Brain microvascular endothelial cell (primary cell): ENCODE data around the gene DPEP2NB.
A peak's percentile ranks its signal among the peaks of the same experiment; 100 is the strongest.
"Not testable (repeated sequence)": the region's sequence is repeated elsewhere in the genome, so short reads cannot be mapped to it uniquely, and the experiment has no call there.

Source experiments
- DNase-seq: peaks from one replicate; pipeline ENCODE4 v3.0.0-alpha.2; 2020
- H3K27ac ChIP-seq: fragments of 250-450 bp; sonication (Bioruptor Pico); 2 replicates; pipeline ENCODE4 v1.5.1; 2020; ENCODE audit warnings: mild to moderate bottlenecking, moderate library complexity
- H3K27me3 ChIP-seq: fragments of 250-450 bp; sonication (Bioruptor Pico); replicated peaks from 2 replicates; pipeline ENCODE4 v1.5.1; 2020; ENCODE audit warnings: mild to moderate bottlenecking
- H3K36me3 ChIP-seq: fragments of 250-450 bp; sonication (Bioruptor Pico); replicated peaks from 2 replicates; pipeline ENCODE4 v1.5.1; 2020; ENCODE audit warnings: mild to moderate bottlenecking
- H3K4me3 ChIP-seq: 2 replicates; pipeline ENCODE4 v1.5.1; 2011; ENCODE audit warnings: low read depth, mild to moderate bottlenecking, control low read depth, low read length, moderate library complexity
- in situ Hi-C: cut with HindIII; loops from 2 replicates; pipeline ENCODE4 v1.10.0; 2017; ENCODE audit warnings: low sequenced_read_pairs, low pct_ligation_motif_present
- TF ChIP-seq, protein P1 (sequence below): IDR thresholded peaks from 2 replicates; pipeline ENCODE4 v1.5.1; 2011; ENCODE audit warnings: low read depth, mild to moderate bottlenecking, moderate library complexity, low read length, control low read depth, inconsistent platforms; ENCODE audit errors: missing control alignments

DPEP2NB gene

DNA sequence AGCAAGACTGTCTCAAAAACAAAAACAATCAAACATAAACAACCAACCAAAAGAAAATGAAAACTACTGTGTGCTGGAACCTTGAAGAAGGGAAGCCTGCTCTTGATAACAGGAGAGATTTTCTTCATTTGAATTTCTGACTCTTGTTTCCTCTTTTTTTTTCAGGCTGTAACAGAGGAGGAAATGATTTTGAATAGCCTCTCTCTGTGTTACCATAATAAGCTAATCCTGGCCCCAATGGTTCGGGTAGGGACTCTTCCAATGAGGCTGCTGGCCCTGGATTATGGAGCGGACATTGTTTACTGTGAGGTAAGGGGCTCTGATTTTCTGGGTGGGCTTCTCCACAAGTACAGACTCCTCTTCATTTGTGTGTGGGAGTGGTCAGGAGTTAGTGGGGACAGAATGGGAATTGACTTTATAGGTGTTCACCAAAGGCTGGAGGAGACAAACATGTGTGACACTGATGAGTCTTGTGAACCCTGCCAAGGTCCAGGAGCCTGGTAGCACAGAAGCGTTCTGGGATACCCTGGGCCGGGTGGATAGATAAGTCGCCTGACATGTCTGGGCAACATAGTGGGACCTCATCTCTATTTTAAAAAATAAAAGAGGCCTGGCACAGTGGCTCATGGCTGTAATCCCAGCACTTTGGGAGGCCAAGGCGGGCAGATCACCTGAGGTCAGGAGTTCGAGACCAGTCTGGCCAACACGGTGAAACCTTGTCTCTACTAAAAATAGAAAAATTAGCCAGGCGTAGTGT, 22.3 kb upstream of the DPEP2NB start:
- Histone ChIP-seq H3K36me3 (peaks cover 11% of the 10 kb centered on the region), H3K4me3 (no peak overlapping the region), H3K27me3 (no peaks in the 10 kb centered on the region), H3K27ac (no peak overlapping the region)
- no peak for DNase-seq
- TF ChIP-seq, protein P1, sequence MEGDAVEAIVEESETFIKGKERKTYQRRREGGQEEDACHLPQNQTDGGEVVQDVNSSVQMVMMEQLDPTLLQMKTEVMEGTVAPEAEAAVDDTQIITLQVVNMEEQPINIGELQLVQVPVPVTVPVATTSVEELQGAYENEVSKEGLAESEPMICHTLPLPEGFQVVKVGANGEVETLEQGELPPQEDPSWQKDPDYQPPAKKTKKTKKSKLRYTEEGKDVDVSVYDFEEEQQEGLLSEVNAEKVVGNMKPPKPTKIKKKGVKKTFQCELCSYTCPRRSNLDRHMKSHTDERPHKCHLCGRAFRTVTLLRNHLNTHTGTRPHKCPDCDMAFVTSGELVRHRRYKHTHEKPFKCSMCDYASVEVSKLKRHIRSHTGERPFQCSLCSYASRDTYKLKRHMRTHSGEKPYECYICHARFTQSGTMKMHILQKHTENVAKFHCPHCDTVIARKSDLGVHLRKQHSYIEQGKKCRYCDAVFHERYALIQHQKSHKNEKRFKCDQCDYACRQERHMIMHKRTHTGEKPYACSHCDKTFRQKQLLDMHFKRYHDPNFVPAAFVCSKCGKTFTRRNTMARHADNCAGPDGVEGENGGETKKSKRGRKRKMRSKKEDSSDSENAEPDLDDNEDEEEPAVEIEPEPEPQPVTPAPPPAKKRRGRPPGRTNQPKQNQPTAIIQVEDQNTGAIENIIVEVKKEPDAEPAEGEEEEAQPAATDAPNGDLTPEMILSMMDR = no peak
- in situ Hi-C loops = no loop called here

DNA sequence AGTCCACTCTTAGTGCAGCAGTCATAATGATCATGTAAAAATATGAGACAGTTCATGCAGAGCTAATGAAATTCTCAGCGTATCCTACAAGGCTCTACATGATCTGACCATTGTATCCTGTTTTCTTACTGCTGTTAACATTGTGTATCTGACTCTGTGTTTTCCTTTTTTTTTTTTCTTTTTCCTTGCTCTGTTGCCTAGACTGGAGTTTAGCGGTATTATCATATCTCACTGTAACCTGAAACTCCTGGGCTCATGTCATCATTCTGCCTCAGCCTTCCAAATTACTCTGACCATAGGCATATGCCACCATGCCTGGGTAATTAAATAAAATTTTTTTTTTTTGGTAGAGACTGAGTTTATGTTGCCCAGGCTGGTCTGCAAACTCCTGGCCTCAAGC, 19.5 kb upstream of the DPEP2NB start:
- Histone ChIP-seq H3K27me3 (no peaks in the 10 kb centered on the region), H3K27ac (no peak overlapping the region), H3K36me3 (peaks cover 5% of the 10 kb centered on the region), H3K4me3 (no peak overlapping the region)
- in situ Hi-C loops = no loop called here
- TF ChIP-seq, protein P1 = no peak
- DNase-seq = no peak

DNA sequence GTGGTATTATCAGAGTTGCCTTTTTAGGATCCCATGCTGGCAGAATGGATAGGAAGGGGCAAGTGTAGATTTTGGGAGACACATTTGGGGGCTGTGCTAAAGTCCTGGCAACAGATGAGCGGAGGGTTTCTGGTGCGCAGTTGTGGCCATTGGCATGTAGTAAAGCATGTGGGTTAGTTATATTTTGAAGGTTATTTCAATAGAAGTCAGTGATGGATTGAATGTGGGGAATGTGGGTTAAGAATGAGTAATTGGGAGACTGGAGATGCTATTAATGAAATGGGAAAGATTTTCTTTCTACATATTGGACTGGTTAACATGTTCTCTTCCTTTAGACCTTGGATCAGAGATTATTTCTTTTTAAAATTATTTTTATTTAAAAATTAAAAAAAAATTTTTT, 17.4 kb upstream of the DPEP2NB start:
- Histone ChIP-seq H3K36me3 (no peaks in the 10 kb centered on the region), H3K27me3 (no peaks in the 10 kb centered on the region), H3K27ac (no peak overlapping the region), H3K4me3 (no peak overlapping the region)
- DNase-seq = no peak
- in situ Hi-C loops = no loop called here
- TF ChIP-seq, protein P1 = no peak

DNA sequence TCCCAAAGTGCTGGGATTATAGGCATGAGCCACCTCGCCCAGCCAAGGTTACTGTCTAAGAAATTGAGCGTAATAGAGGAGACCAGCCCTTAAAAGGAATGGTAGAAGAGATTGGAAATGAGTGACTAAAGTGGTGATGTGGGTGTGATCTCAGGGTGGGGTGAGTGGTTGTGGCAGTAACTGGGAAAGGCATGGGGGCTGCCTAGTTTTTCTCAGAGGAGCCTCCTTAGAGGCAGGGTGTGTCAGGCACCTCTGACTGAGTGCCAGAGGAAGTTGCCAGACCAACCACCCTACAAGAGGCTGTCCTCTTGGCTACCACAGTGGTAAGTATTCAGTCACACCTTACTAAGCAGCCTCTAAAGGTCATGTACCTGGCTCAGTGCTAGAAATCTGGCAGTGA, 16.2 kb upstream of the DPEP2NB start:
- Histone ChIP-seq H3K27me3 (no peaks in the 10 kb centered on the region), H3K27ac (peak overlapping the region; percentile 80), H3K4me3 (no peak overlapping the region), H3K36me3 (no peaks in the 10 kb centered on the region)
- in situ Hi-C loops = no loop called here
- DNase-seq = peak; percentile 11
- TF ChIP-seq, protein P1 = no peak

DNA sequence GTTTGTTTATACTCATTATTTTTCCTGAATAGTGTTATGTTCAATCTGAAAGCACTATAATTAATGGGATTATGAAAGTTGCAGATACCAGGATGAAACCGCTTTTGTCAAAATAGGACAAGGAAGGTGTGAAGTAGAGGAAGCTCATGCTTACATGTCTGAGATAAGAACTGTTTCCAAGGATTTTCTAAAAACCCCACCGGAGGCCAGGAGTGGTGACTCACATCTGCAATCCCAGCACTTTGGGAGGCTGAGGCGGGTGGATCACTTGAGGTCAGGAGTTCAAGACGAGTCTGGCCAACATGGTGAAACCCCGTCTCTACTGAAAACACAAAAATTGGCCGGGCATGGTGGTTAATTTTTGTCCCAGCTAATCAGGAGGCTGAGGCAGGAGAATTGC, 14.4 kb upstream of the DPEP2NB start:
- H3K27ac ChIP-seq = peak overlapping the region; percentile 80
- in situ Hi-C loops, H3K36me3 ChIP-seq, H3K27me3 ChIP-seq, H3K4me3 ChIP-seq: not testable (repeated sequence)
- DNase-seq = peak; percentile 79

DNA sequence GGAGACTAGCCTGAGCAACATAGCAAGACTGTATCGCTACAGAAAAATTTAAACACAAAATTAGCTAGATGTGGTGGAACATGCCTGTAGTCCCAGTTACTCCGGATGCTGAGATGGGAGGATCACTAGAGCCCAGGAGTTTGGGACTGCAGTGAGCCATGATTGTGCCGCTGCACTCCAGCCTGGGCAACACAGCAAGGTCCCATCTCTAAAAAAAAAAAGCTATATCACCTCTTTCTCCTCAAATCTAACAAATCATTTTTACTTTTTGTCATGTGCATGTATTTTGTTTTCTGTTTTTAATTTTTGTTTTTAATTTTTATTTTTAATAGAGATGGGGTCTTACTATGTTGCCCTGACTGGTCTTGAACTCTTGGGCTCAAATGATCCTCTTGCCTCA, 13.3 kb upstream of the DPEP2NB start:
- no peak overlapping the region for H3K27ac ChIP-seq
- TF ChIP-seq, protein P1 = no peak
- no peak for DNase-seq
- in situ Hi-C loops = no loop called here
- H3K36me3 ChIP-seq = no peaks in the 10 kb centered on the region
- no peak overlapping the region for H3K4me3 ChIP-seq
- no peaks in the 10 kb centered on the region for H3K27me3 ChIP-seq
